ENCODE data around the gene PABPN1. TPM values are rescaled to one million over a fixed set of nuclear protein-coding genes. Genes with fewer than 3 reads are reported as not detected.
A peak's percentile ranks its signal among the peaks of the same experiment; 100 is the strongest.

Gene PABPN1
- total RNA-seq, 3 donors from 2014 or later, result 45.9 to 87.2 (median 74.1) TPM

DNA sequence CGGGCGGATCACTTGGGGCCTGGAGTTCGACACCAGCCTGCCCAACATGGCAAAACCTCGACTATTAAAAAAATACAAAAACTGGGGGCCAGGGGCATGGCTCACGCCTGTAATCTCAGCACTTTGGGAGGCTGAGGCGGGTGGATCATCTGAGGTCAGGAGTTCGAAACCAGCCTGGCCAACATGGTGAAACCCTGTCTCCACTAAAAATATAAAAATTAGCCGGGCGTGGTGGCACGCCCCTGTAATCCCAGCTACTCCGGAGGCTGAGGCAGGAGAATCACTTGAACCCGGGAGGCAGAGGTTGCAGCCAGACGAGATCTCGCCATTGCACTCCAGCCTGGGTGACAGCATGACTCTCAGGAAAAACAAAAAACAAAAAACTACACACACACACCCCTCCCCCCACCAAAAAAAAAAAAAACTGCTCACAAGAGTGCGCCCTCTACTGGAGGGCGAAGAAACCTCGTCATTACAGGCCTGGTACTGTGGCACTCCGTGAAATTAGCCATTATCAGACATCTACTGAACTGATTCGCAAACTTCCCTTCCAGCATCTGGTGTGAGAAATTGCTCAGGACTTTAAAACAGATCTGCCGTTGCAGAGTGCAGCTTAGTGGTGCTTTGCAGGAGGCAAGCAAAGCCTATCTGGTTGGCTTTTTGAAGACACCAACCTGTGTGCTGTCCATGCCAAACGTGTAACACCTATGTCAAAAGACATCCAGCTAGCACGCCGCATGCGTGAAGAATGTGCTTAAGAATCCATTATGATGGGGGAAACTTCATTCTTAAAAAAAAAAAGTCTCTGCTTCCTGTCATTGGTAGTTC, 26.3 kb upstream of the PABPN1 start:
- Histone ChIP-seq H3K36me3 (no peaks in the 10 kb centered on the region), H3K4me3 (no peak overlapping the region), H3K27ac (peak overlapping the region in 1 of 2 donors; percentile 34), H3K27me3 (no peaks in the 10 kb centered on the region), H3K4me1 (peaks cover under 1 to 6% of the 10 kb centered on the region in 2 donors), H3K9me3 (no peaks in the 10 kb centered on the region)
- intact Hi-C loops (cut with DNase I; ENCODE audit: low total_unique reads), result no loop called here
- no peak for TF ChIP-seq POLR2AphosphoS5 (IDR thresholded peaks at IDR 0.05)
- no peak for TF ChIP-seq POLR2A (IDR thresholded peaks at IDR 0.05)
- TF ChIP-seq, protein P1, sequence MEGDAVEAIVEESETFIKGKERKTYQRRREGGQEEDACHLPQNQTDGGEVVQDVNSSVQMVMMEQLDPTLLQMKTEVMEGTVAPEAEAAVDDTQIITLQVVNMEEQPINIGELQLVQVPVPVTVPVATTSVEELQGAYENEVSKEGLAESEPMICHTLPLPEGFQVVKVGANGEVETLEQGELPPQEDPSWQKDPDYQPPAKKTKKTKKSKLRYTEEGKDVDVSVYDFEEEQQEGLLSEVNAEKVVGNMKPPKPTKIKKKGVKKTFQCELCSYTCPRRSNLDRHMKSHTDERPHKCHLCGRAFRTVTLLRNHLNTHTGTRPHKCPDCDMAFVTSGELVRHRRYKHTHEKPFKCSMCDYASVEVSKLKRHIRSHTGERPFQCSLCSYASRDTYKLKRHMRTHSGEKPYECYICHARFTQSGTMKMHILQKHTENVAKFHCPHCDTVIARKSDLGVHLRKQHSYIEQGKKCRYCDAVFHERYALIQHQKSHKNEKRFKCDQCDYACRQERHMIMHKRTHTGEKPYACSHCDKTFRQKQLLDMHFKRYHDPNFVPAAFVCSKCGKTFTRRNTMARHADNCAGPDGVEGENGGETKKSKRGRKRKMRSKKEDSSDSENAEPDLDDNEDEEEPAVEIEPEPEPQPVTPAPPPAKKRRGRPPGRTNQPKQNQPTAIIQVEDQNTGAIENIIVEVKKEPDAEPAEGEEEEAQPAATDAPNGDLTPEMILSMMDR (IDR thresholded peaks at IDR 0.05), result peak; percentile 58 to 85 (median 67)
- DNase-seq (ENCODE audit: low spot score in 2 of 2), result peak in 1 of 2 donors; percentile 23

DNA sequence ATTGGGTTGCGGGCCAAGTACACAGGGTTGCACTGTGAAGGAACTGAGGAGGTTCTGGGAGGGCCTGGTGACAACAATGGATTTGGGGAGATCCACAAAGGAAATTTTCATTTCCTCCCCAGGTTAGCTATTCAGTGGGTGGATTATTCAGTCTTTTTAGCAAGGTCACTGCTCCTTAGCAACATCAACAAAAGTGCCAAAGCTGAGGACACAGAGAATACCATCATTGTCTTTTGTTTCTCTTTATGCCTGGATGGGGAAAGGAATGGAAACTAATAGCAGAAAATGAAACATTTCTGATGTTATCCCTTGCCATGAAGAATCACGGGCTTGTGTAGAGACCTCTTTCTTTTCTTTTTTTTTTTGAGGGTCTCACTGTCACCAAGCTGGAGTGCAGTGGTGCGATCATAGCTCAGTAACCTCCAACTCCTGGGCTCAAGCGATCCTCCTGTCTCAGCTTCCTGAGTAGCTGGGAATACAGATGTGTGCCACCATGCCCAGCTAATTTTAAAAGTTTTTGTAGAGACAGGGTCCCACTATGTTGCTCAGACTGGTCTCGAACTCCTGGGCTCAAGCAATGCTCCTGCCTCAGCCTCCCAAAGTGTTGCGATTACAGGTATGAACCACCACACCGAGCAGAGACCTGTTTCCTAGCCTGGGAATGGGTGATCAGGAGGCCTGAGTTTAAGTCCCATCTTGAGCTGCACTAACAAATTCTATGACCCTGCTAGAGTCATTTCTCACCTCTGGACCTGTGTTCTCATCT, 25.1 kb upstream of the PABPN1 start:
- intact Hi-C loops (cut with DNase I; ENCODE audit: low total_unique reads), result no loop called here
- H3K4me3 ChIP-seq, result no peak overlapping the region
- peak overlapping the region; percentile 48 to 52 for H3K27ac ChIP-seq
- TF ChIP-seq POLR2AphosphoS5 (IDR thresholded peaks at IDR 0.05), result no peak
- no peaks in the 10 kb centered on the region for H3K9me3 ChIP-seq
- peaks cover 8 to 13% of the 10 kb centered on the region in 2 donors for H3K4me1 ChIP-seq
- no peaks in the 10 kb centered on the region for H3K27me3 ChIP-seq
- peak in 1 of 2 donors; percentile 18 for DNase-seq (ENCODE audit: low spot score in 2 of 2)
- H3K36me3 ChIP-seq, result no peaks in the 10 kb centered on the region

DNA sequence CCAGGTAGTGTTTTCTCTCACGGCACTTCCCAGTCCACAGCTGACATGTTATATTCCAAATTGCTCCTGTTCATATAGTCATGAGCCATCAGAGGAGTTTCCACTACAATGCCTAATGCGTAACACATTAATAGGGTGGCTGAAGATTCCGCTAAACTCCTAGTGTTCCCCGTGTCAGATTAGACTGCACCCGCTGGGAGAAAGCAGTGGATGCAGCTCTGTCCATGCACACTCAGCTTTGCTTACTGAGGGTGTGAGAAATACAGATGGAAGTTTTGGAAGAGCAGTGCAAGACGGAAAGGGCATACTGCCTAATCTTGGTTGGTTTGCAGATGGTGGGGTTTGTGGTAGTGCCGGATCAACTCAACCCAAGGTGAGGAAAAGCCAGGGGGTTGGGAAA, 24.2 kb upstream of the PABPN1 start:
- no peak for DNase-seq (ENCODE audit: low spot score in 2 of 2)
- TF ChIP-seq POLR2A (IDR thresholded peaks at IDR 0.05) (no peak), POLR2AphosphoS5 (IDR thresholded peaks at IDR 0.05) (no peak)
- TF ChIP-seq, protein P1 (IDR thresholded peaks at IDR 0.05), result no peak
- no peak overlapping the region for H3K4me3 ChIP-seq
- no peaks in the 10 kb centered on the region for H3K27me3 ChIP-seq
- intact Hi-C loops (cut with DNase I; ENCODE audit: low total_unique reads), result no loop called here
- no peaks in the 10 kb centered on the region for H3K36me3 ChIP-seq
- peaks cover 8 to 13% of the 10 kb centered on the region in 2 donors for H3K4me1 ChIP-seq
- peak overlapping the region; percentile 52 to 70 for H3K27ac ChIP-seq
- no peaks in the 10 kb centered on the region for H3K9me3 ChIP-seq

DNA sequence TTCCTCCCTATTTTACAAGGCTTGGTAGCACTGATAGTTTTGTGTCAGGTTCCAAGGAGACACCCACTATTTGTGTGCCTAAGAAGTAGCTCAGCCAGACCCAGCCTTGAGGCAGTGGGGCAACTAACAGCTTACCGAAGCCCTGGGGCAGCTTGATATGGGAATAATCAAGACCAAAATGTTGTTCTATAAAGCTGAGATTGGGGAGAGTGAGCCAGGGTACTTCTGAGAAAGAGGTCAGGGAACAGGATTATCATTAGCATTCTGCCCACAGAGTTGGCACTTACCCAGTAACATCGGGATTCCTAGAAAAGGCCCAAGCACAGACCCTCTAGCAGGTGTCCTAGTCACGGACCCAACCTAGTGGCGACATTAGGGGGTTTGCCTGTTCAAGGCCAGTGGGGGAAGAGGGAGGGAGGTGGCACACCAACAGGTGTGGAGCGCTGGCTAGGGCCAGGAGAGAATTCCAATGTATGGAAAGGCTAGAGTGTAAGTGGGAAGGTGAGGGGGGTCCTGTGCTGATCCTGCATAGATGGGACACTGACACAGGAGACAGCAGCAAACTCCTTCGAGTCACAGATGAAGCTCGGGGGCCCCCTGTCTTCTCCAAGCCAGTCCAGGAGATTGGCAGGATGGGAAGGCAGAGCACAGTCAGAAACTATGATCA, 23.5 kb upstream of the PABPN1 start:
- Histone ChIP-seq H3K27me3 (no peaks in the 10 kb centered on the region), H3K4me1 (peaks cover 8 to 13% of the 10 kb centered on the region in 2 donors), H3K9me3 (no peaks in the 10 kb centered on the region), H3K27ac (peak overlapping the region; percentile 52 to 70), H3K36me3 (no peaks in the 10 kb centered on the region), H3K4me3 (no peak overlapping the region)
- intact Hi-C loops (cut with DNase I; ENCODE audit: low total_unique reads), result no loop called here
- peak in 1 of 2 donors; percentile 16 for DNase-seq (ENCODE audit: low spot score in 2 of 2)
- TF ChIP-seq, protein P1 (IDR thresholded peaks at IDR 0.05), result no peak
- TF ChIP-seq POLR2AphosphoS5 (IDR thresholded peaks at IDR 0.05) (no peak), POLR2A (IDR thresholded peaks at IDR 0.05) (no peak)

DNA sequence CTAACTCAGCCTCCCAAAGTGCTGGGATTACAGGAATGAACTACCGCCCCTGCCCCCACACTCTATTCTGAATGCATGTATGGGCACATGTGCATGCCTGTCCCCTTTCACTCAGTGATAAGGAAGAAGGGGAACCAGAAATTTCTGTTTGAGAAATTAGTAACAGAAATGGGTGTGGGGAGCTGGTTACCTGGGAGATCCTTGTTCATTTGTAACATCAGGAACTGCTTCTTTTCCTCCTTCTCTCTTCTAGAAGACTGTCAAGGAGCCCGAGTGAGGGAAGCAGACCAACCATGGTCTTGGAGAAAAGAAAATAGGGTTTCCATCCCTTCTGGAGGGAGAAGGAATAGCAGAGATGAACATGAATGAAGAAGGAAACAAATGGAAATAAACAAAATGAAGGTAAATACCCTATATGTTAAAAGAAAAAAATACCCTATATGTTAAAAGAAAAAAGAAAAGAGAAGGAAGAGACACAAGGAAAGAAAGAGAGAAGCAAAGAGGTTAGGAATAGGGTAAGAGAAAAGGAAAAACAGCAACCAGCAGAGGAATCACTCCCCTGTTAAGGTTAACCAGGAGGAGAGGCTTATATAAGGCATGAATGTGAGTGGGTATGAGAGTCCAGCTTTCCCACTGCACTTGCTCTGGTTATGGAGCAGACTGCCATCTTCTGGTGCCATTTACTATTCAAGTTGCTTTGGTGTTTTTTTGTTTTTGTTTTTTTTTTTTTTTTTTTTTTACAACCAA, 21.9 kb upstream of the PABPN1 start:
- H3K4me1 ChIP-seq, result peaks cover 8 to 13% of the 10 kb centered on the region in 2 donors
- H3K36me3 ChIP-seq, result no peaks in the 10 kb centered on the region
- peak overlapping the region; percentile 99 for H3K27ac ChIP-seq
- DNase-seq (ENCODE audit: low spot score in 2 of 2), result no peak
- no peak overlapping the region for H3K4me3 ChIP-seq
- intact Hi-C loops (cut with DNase I; ENCODE audit: low total_unique reads), result no loop called here
- TF ChIP-seq POLR2A (IDR thresholded peaks at IDR 0.05) (no peak), POLR2AphosphoS5 (IDR thresholded peaks at IDR 0.05) (no peak)
- TF ChIP-seq, protein P1 (IDR thresholded peaks at IDR 0.05), result no peak
- H3K9me3 ChIP-seq, result no peaks in the 10 kb centered on the region
- no peaks in the 10 kb centered on the region for H3K27me3 ChIP-seq

Measured in breast epithelium (tissue), 4 donors.